B cell (primary cell): ENCODE data around the gene TMPRSS9. TPM values are rescaled to one million over a fixed set of nuclear protein-coding genes. Genes with fewer than 3 reads are reported as not detected.

Experiments
- ATAC-seq: fragments of 200-7000 bp; cut with Tn5 transposase; one replicate; pipeline ENCODE4 v1.10.0; 2021; ENCODE audit warnings: low read depth, mild to moderate bottlenecking, moderate number of reproducible peaks, moderate library complexity
- CTCF ChIA-PET: fragments of 350-600 bp; sonication (Branson Sonifier 250); formaldehyde crosslinking; loops from one replicate; lab custom pipeline; 2021; ENCODE audit warnings: antibody characterized with exemption, inconsistent platforms; lab: Charles Lee
- POLR2A ChIA-PET: fragments of 350-600 bp; sonication (Branson Sonifier 250); formaldehyde crosslinking; loops from one replicate; lab custom pipeline; 2021; ENCODE audit warnings: antibody characterized with exemption; lab: Charles Lee
- DNase-seq: peaks from one replicate; pipeline ENCODE4 v3.0.0; 2013
- H2AFZ ChIP-seq: 2 replicates; pipeline ENCODE4 v1.6.1; 2012; ENCODE audit warnings: mild to moderate bottlenecking, low read depth, low read length; ENCODE audit not compliant: insufficient read depth, poor library complexity, severe bottlenecking
- H3K27ac ChIP-seq, 2 donors: 1 replicate in 1 of 2; 2 replicates in 1 of 2; pipeline ENCODE4 v1.5.1; 2012 to 2013; ENCODE audit warnings: low read length in 2 of 2, mild to moderate bottlenecking in 2 of 2, moderate library complexity in 1 of 2
- H3K27me3 ChIP-seq, 4 experiments: fragments of 200-600 bp in 1 of 4; sonication (generic) in 1 of 4; replicated peaks in 1 of 4; 1 replicate in 2 of 4; 2 replicates in 2 of 4; pipeline versions ENCODE4 v1.6.1 to v1.7.0; 2013 to 2016; ENCODE audit warnings: low read length in 3 of 4, mild to moderate bottlenecking in 2 of 4, mixed read lengths in 1 of 4, moderate library complexity in 1 of 4; ENCODE audit not compliant: insufficient read depth in 4 of 4, control insufficient read depth in 3 of 4; ENCODE audit errors: control extremely low read depth in 1 of 4
- H3K36me3 ChIP-seq, 2 experiments: replicated peaks in 1 of 2; 1 replicate in 1 of 2; 2 replicates in 1 of 2; pipeline versions ENCODE4 v1.6.1 to v1.7.1; 2013; ENCODE audit warnings: low read length in 1 of 2; ENCODE audit not compliant: insufficient read depth in 2 of 2, control insufficient read depth in 1 of 2; ENCODE audit errors: control extremely low read depth in 1 of 2, extremely low read depth in 1 of 2
- H3K4me1 ChIP-seq, 2 donors: fragments of 200-600 bp in 1 of 2; sonication (generic) in 1 of 2; 1 replicate in 1 of 2; 2 replicates in 1 of 2; pipeline versions ENCODE4 v1.5.1 to v1.6.1; 2013 to 2017; ENCODE audit warnings: low read length in 2 of 2; ENCODE audit not compliant: control insufficient read depth in 2 of 2, insufficient read depth in 2 of 2
- H3K4me2 ChIP-seq: replicated peaks from 2 replicates; pipeline ENCODE3; 2012; ENCODE audit warnings: mild to moderate bottlenecking, low read depth, low read length; ENCODE audit not compliant: poor library complexity, severe bottlenecking
- H3K4me3 ChIP-seq, 5 experiments: fragments of 200-600 bp in 1 of 5; sonication (generic) in 1 of 5; 1 replicate in 3 of 5; 2 replicates in 2 of 5; pipeline versions ENCODE4 v1.5.1 to v1.7.0; 2011 to 2016; ENCODE audit warnings: low read length in 4 of 5, mild to moderate bottlenecking in 4 of 5, low read depth in 2 of 5, control low read depth in 1 of 5, moderate library complexity in 1 of 5; ENCODE audit not compliant: insufficient read depth in 1 of 5; ENCODE audit errors: control extremely low read depth in 1 of 5, extremely low read depth in 1 of 5
- H3K79me2 ChIP-seq: fragments of 200-600 bp; sonication (generic); one replicate; pipeline ENCODE4 v1.6.0; 2016; ENCODE audit warnings: low read length; ENCODE audit not compliant: control insufficient read depth, insufficient read depth
- H3K9ac ChIP-seq: fragments of 200-600 bp; sonication (generic); 2 replicates; pipeline ENCODE4 v1.6.1; 2017; ENCODE audit warnings: mild to moderate bottlenecking, low read length, moderate library complexity
- H3K9me3 ChIP-seq, 3 donors: one replicate each; pipeline versions ENCODE4 v1.6.1 to v1.7.1; 2013; ENCODE audit warnings: low read length in 2 of 3; ENCODE audit not compliant: control insufficient read depth in 2 of 3, insufficient read depth in 1 of 3; ENCODE audit errors: control extremely low read depth in 1 of 3
- H4K20me1 ChIP-seq: 2 replicates; pipeline ENCODE4 v1.6.0; 2012; ENCODE audit warnings: mild to moderate bottlenecking, low read length; ENCODE audit not compliant: insufficient read depth, control insufficient read depth, poor library complexity, severe bottlenecking
- H3K27ac Mint-ChIP-seq: one replicate; pipeline ENCODE4 v1.8.0; 2021; ENCODE audit warnings: mixed read lengths
- H3K27me3 Mint-ChIP-seq: one replicate; pipeline ENCODE4 v1.8.0; 2021; ENCODE audit warnings: mixed read lengths
- H3K4me1 Mint-ChIP-seq: one replicate; pipeline ENCODE4 v1.8.0; 2021; ENCODE audit warnings: mixed read lengths
- H3K4me3 Mint-ChIP-seq: one replicate; pipeline ENCODE4 v1.8.0; 2021; ENCODE audit warnings: mixed read lengths
- H3K9me3 Mint-ChIP-seq: one replicate; pipeline ENCODE4 v1.8.0; 2022; ENCODE audit warnings: mixed read lengths; ENCODE audit not compliant: insufficient read depth
- CTCF ChIP-seq: fragments of 200-600 bp; IDR thresholded peaks from one replicate; pipeline ENCODE4 v1.8.0; 2022; ENCODE audit warnings: antibody characterized with exemption, mild to moderate bottlenecking
- EZH2 ChIP-seq: IDR thresholded peaks from 2 replicates; pipeline ENCODE4 v1.6.1; 2012; ENCODE audit warnings: borderline replicate concordance, low read depth, mild to moderate bottlenecking, moderate library complexity, low read length; ENCODE audit not compliant: insufficient read depth, poor library complexity, severe bottlenecking
- WGBS: methylation state at CpG from one replicate; pipeline ENCODE4 v1.1.5; 2013; ENCODE audit warnings: missing lambda C conversion rate; ENCODE audit not compliant: insufficient coverage; 5-methylcytosine and 5-hydroxymethylcytosine counted together
- intact Hi-C: fragments of 100-400 bp; cut with micrococcal nuclease; formaldehyde crosslinking; loops from one replicate; pipeline ENCODE4 v1.10.0; 2022
- polyA plus RNA-seq: library from polyadenylated mRNA; depleted of rRNA; stranded (reverse); fragments of >200 nt; gene quantifications from 2 replicates; pipeline ENCODE4 v1.2.3, GENCODE V29; 2012
- total RNA-seq, 2 donors: library from RNA; stranded (reverse); fragments of 120-200 nt in 1 of 2; gene quantifications; 1 replicate in 1 of 2; 2 replicates in 1 of 2; pipeline versions ENCODE4 v1.2.3 to v1.2.4, GENCODE V29; 2013 to 2022

Gene TMPRSS9
- total and polyA plus RNA-seq, 2 donors (not counting 1 experiment from before 2014, with no cell fraction given) = not detected

GRCh38 chr19:2361246-2362045 lies 1.4 kb downstream of the TMPRSS9 start:
- ATAC-seq = no peak

More at GRCh38 chr19:2361246-2362045, 1.4 kb downstream of the TMPRSS9 start:
- no peak for DNase-seq
- Histone ChIP-seq H3K27me3 (peaks cover 0 to 39% (median 15%) of the 10 kb centered on the region in 4 experiments), H3K9me3 (no peaks in the 10 kb centered on the region), H3K36me3 (no peaks in the 10 kb centered on the region), H3K9ac (no peak overlapping the region), H2AFZ (no peak overlapping the region), H4K20me1 (no peaks in the 10 kb centered on the region), H3K4me2 (no peak overlapping the region), H3K27ac (no peak overlapping the region), H3K4me1 (peaks cover 6 to 17% of the 10 kb centered on the region in 2 donors), H3K79me2 (no peaks in the 10 kb centered on the region), H3K4me3 (no peak overlapping the region)
- Mint-ChIP-seq H3K4me3 (no peak overlapping the region), H3K27ac (no peak overlapping the region), H3K9me3 (no peaks in the 10 kb centered on the region), H3K4me1 (peaks cover 5% of the 10 kb centered on the region), H3K27me3 (peaks cover 17% of the 10 kb centered on the region)
- POLR2A ChIA-PET = no interaction called here
- CTCF ChIA-PET = no interaction called here
- intact Hi-C loops = no loop called here
- TF ChIP-seq CTCF = no peak
- TF ChIP-seq EZH2 = no peak
- WGBS = 22% methylated on average over 18 of the region's 24 CpGs
